HG03432 (cell line): ENCODE measurements around the gene ABHD17A.

Source experiments
- ATAC-seq: cut with Tn5 transposase; IDR thresholded peaks from one replicate; pipeline ENCODE4 v1.9.1; 2021; ENCODE audit warnings: mild to moderate bottlenecking, moderate library complexity; ENCODE audit not compliant: unreplicated experiment

Gene ABHD17A

DNA sequence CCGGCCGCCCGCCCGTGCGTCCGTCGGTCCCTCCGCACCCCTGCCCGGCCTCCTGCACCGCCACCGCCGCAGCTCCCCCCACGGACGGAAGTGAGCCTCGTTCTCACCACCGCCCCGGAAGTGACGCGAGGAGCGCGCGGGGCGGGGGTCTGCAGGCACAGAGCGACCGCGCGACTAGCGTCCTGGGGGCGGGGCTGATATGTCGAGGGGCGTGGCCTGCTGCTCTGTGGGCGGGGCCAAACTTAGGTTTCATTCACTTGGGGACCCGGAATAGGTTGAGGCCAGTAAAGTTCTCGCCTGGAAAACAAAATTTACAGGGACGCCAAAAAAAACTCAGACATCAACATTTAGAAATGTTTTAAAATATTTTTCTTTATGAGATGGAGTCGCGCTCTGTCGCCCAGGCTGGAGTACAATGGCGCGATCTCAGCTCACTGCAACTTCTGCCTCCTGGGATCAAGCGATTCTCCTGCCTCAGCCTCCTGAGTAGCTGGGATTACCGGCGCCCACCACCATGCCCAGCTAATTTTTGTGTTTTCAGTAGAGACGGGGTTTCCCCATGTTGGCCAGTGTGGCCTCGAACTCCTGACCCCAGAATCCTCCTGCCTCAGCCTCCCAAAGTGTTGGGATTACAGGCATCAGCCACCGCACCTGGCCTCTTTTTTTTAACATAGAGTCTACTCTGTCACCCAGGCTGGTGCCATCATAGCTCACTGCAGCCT, at the start of gene ABHD17A:
TSS of gene ABHD17A (minus strand) at position 99 of the 722 bp plus-strand sequence. CDS start 3,930 bp downstream, outside the sequence.
- ATAC-seq, result peak; percentile 71

DNA sequence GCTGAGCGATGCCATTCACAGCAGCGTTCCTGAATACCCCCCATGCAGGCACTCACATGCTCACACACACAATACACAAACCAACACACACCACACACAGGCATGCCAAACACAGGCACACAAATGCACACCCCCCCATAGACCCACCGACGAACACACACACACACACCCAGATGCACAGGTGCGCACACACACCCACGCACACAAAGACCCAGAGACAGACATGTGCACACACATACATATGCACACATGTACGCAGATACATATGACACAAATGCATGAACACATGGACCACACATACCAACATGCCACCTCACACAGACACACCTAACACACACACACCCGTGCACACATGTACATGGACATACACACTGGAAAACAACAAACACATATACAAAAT, 48.6 kb upstream of the ABHD17A start:
- no peak for ATAC-seq

DNA sequence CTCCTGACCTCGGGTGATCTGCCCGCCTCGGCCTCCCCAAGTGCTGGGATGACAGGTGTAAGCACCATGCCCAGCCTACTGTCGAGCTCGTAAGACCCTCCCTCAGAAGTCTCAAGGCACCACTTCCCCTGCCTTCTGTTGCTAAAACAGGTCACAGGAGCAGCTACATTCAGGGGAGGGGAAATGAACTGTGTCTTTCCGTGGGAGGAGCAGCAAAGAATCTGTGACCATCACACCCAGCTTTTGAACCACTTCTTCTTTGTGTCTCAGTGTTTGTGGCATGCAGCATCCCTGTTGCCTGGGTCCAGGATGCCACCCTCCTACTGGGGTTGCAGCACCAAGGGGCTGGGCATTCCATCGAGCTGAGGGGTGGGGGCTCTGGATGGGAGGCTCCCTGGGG, 47.9 kb upstream of the ABHD17A start:
- ATAC-seq, result no peak

DNA sequence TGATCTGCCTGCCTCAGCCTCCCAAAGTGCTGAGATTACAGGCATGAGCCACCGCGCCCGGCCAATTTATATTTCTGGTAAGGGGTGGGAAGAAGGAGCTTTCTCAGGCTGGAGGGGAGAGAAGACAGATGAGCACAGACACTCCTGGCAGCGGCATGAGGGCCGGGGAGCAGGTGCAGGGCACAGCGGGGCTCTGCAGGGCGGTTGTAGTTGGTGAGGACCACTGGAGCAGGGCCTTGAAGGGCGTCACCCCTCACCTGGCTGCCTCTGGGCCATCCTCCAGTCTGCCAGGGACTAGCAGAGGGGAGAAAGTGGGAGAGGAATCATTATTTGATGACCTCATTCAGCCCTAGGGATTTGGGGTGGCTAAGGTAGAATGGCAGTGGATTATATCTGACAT, 47.1 kb upstream of the ABHD17A start:
- ATAC-seq, result no peak

DNA sequence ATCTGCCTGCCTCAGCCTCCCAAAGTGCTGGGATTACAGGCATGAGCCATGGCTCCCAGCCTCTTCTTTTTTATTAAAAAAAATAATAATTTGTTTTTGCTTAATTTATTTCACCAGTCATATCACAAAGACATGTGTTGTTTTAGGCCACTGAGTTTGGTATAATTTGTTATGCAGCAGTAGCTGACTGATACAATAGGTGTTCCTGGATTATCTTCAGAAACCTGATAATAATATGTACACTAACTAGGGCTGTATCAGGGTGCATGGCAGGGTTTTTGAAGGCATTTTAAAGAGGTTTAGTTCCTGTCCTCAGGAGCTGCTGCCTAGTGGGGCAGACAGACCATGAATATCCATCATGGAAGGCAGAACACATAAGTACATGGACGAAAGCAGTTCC, 46.1 kb upstream of the ABHD17A start:
- no peak for ATAC-seq

DNA sequence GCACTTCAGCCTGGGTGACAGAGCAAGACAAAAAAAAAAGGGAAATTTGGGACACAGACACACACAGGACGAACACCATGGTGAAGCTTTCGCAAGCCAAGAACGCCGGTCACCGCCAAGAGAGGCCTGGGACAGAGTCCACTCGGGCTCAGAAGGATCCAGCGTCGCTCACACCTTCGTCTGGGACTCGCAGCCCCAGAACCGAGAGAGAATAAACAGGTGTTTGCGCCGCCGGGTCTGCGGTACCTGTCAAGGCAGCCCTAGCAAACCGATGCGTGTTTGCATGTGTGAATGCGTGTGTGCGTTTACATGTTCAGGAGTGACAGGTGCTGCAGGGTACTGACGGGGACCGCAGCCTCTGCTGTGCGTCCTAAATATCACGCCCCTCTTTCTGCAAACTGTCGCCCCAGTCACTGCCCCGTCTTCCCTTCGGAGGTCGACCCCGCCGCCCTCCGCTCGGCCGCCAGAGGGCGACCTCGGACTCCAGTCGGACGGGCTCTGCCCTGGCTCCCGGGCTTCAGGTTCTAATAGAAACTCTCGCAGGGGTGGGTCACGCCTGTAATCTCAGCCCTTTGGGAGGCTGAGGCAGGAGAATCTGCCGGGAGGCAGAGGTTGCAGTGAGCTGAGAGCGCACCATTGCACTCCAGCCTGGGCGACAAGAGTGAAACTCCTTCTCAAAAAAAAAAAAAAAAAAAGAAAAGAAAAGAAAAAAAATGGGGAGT, 43.9 kb upstream of the ABHD17A start:
- ATAC-seq, result peak; percentile 66

DNA sequence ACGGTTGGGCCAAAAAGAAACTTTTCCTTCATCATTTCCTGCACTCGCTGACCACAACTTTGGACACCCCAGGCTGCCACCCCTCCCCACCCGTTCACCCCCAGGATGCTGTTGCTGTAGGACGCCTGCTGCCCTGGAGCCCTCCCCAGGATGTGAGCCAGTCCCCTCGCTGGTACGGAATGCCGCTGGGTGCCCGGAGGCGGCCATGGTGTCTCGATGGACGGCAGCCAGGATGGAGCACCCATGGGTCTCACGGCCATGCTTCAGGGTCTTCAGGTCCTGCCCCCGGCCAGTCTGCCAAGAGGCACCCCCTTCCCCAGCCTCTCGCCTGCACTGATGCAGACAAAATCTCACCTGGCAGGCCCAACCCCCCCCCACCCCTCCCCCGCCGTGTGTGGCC, 40.2 kb upstream of the ABHD17A start:
- ATAC-seq, result no peak

DNA sequence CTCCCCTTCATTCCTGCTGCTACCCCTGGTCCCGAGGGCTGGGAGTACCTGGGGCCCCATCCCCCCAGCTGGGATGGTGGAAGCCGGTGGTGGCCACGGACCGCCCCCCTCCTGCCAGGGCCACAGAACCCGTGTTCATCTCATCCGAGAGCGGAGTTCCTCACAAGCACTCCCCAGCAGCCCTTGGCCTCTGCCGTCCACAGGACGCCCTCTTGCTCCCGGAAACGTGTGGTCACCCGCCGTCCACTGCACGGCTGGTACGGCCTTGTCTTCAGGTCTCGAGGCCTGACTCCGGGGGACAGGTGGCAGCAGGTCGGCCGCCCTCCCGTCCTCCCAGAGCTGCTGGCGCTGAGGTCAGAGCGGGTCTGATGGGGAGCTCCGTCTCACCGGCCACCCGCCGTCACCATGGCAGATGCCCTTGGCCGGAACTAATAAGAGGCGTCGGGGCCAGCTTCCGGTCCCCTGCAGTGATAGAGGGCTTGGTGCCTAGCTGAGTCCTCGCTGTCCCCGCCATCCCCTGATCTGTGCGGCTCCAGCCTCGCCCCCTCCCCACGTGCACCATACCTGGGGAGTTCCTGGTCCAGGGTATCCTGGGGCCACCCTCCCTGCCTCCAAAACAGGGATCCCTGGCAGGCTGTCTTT, 39.1 kb upstream of the ABHD17A start:
- no peak for ATAC-seq

DNA sequence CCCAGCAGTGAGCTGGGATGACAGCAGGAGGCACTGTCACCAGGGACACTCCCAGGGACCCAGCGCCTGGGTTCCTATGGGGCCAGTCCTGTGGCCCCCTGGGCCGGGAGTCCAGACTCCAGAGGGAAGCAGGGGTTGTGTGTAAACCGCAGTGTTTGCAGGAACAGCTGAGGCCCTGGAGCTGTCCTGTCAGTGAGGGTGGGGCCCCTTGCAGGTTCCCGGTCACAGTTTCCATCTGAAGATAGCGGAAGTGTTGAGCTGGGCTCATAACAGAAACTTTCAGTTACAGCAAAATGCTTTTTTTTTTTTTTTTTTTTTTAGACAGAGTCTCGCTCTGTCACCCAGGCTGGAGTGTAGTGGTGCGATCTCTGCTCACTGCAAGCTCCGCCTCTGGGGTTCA, 38.0 kb upstream of the ABHD17A start:
- no peak for ATAC-seq

DNA sequence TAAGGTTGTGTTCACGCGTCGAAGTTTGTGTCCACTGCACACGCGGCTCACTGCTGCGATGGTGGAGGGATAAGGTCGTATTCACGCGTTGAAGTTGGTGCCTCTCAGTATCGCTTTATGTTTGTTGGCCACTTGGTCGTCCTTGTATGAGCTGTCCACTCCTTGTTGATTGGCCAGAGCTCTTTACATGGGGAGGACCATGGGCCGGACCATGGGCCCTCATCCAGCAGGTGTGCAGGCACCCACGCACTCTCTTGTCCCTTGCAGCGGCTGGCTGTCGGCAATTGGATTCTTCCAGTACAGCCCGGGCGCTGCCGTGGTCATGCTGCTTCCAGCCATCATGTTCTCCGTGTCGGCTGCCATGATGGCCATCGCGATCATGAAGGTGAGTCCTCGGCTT, 37.5 kb upstream of the ABHD17A start:
- no peak for ATAC-seq

DNA sequence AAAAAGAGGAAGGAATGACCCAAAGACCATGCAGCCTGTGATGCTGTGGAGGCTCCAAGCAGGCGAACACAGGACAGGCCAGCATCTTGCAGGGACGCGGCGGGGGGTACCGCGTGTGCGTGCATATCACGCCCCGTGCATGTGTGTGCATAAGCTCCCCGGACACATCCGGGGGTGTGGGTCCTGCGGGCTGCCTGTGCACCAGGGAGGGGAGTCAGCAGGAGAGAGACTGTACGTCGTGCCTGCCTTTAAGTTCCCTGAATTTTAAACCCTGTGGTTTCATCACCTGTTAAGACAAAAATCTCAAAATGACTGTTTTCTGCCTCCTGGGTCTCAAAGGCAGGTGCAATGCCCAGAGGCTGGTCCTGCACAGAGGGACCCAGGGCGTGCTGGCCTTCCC, 36.5 kb upstream of the ABHD17A start:
- no peak for ATAC-seq

DNA sequence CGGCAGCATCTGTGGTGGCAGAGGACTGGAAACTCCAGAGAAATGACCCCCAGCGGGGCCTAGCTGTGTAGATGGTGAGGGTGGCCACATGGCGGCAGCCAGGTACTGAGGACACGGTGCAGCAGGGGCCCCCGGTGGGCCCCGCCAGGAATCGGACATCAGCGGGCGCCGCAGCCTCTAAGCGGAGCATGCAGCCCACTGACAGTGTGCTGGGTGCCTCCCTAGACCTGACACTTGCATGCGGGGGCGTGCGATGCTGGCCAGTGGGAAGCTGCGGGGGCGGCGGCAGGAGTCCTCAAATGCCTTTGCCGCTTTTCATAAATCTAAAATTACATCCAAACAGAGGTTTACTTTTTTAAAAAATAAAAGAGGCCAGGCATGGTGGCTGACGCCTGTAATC, 36.0 kb upstream of the ABHD17A start:
- ATAC-seq, result no peak

DNA sequence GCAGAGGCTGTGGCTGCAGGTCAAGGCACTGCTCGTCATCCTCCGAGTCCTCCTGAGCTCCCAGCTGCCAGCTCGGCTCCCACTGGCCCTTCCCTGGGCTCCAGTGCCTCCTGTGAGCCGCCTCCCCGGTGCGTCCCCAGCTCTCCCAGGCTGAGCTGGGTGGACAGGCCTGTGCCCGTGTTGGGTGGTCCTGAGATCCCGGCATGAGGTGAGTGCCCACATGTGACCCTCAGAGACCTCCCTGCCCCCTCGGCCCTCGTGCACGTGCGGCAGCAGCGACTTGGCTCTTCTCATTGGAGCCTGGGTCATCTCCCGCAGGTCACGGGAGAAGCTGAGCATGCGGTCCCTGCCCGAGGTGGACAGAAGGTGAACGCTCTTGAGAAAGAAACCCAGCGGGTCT, 35.3 kb upstream of the ABHD17A start:
- no peak for ATAC-seq

DNA sequence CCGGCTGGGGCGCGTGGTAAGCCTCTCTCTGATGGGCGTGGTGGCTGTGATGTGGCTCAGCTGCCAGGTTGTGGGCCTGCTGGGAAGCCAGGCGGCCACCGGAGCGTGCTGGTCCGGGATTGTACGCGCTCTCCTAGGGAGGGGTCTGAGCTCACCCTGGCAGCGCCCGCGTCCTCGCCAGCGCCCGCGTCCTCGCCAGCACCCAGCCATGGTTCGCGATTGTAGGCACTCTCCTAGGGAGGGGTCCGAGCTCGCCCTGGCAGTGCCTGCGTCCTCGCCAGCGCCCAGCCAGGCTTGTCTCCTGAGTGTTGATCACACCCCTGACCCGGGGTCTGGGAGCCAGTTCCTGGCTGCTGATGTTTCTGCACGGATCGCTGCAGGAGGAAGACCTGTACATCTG, 33.7 kb upstream of the ABHD17A start:
- no peak for ATAC-seq

DNA sequence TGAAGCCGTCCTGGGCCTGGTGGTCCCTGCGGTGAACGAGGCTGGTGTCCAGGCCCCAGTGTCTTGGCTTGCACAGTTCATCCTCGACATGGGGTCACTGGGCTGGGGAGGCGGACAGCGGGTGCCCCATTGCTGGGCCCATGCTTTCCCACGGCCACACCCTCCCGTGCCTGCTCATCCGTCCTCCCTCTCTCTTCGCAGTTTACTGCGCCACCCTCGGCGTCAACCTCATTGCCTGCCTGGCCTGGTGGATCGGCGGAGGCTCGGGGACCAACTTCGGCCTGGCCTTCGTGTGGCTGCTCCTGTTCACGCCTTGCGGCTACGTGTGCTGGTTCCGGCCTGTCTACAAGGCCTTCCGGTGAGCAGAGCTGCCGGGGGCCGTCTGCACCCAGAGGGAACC, 32.6 kb upstream of the ABHD17A start:
- no peak for ATAC-seq

DNA sequence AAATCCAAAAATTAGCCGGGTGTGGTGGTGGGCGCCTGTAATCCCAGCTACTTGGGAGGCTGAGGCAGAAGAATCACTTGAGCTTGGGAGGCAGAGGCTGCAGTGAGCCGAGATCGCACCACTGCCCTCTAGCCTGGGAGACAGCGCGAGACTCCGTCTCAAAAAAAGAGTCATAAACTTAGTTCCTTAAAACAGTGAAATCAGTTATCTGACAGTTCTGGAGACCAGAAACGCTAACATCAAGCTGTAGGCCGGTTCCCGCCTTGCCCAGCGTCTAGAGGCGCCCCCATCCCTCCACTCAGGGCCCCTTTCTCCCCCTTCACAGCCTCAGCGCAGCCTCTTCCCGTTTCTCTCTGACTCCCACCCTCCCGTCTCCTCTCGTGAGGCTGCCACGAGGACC, 31.9 kb upstream of the ABHD17A start:
- ATAC-seq, result no peak

DNA sequence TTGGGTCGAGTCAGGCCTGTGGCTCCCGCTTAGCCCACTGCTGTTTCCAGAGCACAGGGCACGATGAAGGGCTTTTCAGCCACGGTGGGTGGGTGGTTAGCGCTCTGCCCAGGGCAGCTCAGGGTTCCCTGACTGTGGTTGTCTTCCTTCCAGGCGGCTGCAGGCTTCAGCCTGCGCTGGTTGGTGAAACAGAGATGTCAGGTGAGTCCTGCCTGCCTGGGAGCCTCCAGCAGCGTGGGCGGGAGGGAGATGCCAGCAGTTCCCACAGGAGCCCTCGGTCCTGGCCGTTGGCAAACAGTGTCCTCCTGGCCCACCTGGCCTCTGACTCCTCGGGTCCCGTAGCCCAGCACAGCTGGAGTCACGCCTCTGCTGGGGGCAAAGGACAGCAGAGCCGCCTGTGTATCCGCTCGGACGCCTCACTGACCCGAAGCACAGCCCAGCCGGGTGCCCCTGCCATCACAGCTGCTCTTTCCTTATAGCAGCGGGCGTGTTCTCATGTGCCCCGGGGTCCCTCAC, 29.6 kb upstream of the ABHD17A start:
- no peak for ATAC-seq

DNA sequence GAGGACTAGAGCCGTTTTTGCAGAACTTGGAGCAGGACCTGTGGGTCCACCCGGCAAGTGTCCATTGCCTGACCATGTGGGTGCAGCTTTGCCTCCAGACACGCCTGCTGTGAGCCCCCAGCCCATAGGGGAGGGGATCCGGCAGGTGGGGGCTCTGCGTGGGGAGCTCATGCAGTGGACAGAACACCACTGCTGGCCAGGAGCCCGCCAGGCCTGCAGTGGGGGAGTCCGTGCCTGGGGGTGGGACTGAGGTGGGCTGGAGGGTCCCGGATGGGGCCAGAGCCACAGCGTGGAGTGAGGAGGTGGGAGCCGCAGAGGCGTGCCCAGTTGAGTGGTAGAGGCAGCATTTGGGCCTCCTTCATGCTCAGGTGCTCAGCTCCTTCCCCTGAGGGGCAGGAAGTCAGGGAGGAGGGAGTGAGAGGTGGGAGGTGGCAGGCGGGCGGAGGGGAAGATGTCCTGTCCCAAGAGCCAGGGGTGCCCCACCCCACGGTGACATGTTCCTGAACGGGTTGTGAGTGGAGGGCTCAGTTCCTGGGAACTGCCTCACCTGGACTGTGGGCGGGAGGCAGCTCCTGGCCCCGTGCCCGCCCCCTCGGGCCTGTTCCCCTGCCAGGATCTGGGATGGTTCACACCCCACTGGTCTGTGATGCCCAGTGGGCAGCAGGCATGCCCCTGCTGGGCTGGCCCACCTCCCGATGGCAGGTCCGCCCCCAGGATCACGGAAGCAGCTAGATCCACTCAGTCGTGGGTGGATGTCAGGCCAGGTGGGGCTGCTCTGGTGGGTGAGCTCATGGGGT, 28.7 kb upstream of the ABHD17A start:
- no peak for ATAC-seq

DNA sequence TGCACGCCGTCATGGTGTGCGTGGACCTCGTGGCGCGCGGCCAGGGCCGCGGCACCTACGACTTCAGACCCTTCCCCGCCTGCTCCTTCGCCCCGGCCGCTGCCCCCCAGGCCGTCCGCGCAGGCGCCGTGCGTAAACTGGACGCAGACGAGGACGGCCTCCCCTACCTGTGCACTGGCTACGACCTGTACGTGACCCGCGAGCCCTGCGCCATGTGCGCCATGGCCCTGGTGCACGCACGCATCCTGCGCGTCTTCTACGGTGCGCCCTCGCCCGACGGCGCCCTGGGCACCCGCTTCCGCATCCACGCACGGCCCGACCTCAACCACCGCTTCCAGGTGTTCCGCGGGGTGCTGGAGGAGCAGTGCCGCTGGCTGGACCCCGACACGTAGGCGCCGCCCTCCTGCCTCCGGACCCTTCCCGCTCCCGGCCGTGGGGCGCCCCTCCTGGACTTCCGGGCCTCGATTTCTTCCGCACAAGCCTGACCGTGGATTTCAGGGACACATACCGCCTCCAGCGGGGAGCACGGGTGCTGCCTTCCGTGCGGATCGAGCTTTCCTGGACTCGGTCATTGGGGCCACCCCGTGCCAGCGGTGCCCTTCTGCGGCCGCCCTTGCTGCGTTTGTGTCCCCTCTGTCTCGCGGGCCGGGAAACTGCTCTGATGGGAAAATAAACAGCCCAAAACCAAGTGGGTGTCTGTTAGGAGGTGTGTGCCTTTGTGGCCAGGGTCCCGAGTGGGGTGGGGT, 27.6 kb upstream of the ABHD17A start:
- ATAC-seq, result no peak

DNA sequence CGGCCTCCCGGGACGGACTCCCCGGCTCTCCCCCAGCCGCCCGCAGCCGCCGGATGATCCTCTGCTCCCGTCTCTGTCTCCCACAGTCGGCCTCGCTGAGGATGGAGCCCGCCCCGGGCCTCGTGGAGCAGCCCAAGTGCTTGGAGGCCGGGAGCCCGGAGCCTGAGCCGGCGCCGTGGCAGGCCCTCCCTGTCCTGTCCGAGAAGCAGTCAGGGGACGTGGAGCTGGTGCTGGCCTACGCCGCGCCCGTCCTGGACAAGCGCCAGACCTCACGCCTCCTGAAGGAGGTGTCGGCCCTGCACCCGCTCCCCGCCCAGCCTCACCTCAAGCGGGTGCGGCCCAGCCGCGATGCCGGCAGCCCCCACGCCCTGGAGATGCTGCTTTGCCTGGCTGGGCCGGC, 26.7 kb upstream of the ABHD17A start:
- no peak for ATAC-seq
